OCI-LY7 (cell line): ENCODE results near the gene EEPD1.

Source experiments
- EZH2phosphoT487 ChIP-seq: fragments of 200-600 bp; sonication (generic); IDR thresholded peaks from 2 replicates; pipeline ENCODE4 v1.6.1; 2018; ENCODE audit warnings: low read depth, borderline replicate concordance, mild to moderate bottlenecking, mixed run types, antibody characterized with exemption, low read length, moderate library complexity, mixed read lengths
- TF ChIP-seq, protein P1 (sequence below): fragments of 200-600 bp; sonication (generic); conservative IDR thresholded peaks from 2 replicates; pipeline ENCODE4 v1.5.1; 2014; ENCODE audit warnings: mild to moderate bottlenecking, antibody characterized with exemption, low read length, moderate library complexity, mixed read lengths

DNA sequence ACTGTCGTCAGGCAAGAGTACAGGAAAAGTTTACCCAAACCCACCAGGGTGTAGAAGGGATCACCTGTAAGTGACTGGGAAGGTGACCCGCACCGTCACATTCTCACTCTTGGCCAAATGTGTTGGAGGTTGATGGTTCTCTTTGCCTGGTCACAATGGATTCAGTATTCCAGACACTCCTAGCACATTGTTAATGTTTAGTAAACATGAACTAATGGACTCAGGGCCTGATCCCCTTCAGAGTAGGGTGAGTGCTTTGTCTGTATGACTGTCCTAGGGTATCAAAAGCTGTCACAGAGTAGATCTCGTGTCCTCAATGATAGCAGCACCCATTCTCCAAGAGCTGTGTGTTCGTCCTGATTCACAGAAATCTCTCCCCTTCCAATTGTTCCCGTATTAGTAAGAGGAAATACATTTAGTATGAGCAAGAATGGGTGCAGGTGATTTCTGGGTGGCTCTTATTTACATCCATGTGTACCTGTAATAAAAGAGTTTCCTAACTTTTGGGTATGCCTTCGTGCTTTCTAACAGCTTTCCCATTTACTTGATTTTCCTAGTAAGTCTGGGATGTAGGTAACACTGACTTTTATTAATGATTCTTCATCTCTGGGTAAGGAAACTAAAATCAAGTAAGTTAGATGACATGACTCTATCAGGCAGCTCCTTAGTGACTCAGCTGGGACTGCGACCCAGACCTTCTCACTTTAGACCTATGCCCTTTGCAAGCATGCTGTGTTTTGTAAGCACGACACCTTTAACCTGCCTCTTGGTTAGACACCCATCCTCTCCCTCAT, 4.7 kb downstream of the EEPD1 start:
- TF ChIP-seq, protein P1, sequence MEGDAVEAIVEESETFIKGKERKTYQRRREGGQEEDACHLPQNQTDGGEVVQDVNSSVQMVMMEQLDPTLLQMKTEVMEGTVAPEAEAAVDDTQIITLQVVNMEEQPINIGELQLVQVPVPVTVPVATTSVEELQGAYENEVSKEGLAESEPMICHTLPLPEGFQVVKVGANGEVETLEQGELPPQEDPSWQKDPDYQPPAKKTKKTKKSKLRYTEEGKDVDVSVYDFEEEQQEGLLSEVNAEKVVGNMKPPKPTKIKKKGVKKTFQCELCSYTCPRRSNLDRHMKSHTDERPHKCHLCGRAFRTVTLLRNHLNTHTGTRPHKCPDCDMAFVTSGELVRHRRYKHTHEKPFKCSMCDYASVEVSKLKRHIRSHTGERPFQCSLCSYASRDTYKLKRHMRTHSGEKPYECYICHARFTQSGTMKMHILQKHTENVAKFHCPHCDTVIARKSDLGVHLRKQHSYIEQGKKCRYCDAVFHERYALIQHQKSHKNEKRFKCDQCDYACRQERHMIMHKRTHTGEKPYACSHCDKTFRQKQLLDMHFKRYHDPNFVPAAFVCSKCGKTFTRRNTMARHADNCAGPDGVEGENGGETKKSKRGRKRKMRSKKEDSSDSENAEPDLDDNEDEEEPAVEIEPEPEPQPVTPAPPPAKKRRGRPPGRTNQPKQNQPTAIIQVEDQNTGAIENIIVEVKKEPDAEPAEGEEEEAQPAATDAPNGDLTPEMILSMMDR = no peak
- TF ChIP-seq EZH2phosphoT487 = no peak
